PC-9 (cell line): ENCODE results near the gene COPZ2. TPM values are rescaled to one million over a fixed set of nuclear protein-coding genes. Genes with fewer than 3 reads are reported as not detected.

ENCODE experiments used
- BruUV-seq: library from RNA; stranded (reverse); fragments of 400-500 nt; replicated peaks from 2 replicates; lab custom pipeline; 2021; lab: Mats Ljungman, UMichigan
- CTCF ChIA-PET: fragments of 300-600 bp; sonication (Branson Sonifier 250); formaldehyde crosslinking; loops from one replicate; lab custom pipeline; 2022; ENCODE audit warnings: antibody characterized with exemption; lab: Charles Lee
- POLR2A ChIA-PET: fragments of 300-600 bp; sonication (Branson Sonifier 250); formaldehyde crosslinking; loops from one replicate; lab custom pipeline; 2022; ENCODE audit warnings: antibody characterized with exemption; ENCODE audit not compliant: unreplicated experiment; lab: Charles Lee
- DNase-seq, 2 experiments: peaks; one replicate each; pipeline versions ENCODE4 v3.0.0 to v3.0.0-alpha.2; 2015 to 2022; ENCODE audit warnings: mixed read lengths in 1 of 2
- H2AFZ ChIP-seq: fragments of 200-600 bp; sonication (generic); 2 replicates; pipeline ENCODE4 v1.8.1; 2017; ENCODE audit warnings: antibody characterized with exemption
- H3F3A ChIP-seq: fragments of 200-600 bp; sonication (generic); 2 replicates; pipeline ENCODE4 v1.8.1; 2017; ENCODE audit warnings: antibody characterized with exemption, mild to moderate bottlenecking, low read depth; ENCODE audit not compliant: insufficient read depth
- H3K27ac ChIP-seq: fragments of 200-600 bp; sonication (generic); 2 replicates; pipeline ENCODE4 v1.6.1; 2016; ENCODE audit warnings: mixed run types
- H3K27me3 ChIP-seq: fragments of 200-600 bp; sonication (generic); 2 replicates; pipeline ENCODE4 v1.6.1; 2016; ENCODE audit warnings: low read depth, mixed run types; ENCODE audit not compliant: insufficient read depth
- H3K36me3 ChIP-seq: fragments of 200-600 bp; sonication (generic); 2 replicates; pipeline ENCODE4 v1.6.1; 2016; ENCODE audit warnings: low read depth, mixed run types
- H3K4me1 ChIP-seq: fragments of 200-600 bp; sonication (generic); replicated peaks from 2 replicates; pipeline ENCODE4 v1.6.1; 2016; ENCODE audit warnings: mixed run types; ENCODE audit not compliant: insufficient read depth
- H3K4me2 ChIP-seq: fragments of 200-600 bp; sonication (generic); 2 replicates; pipeline ENCODE4 v1.6.1; 2017; ENCODE audit warnings: mixed run types
- H3K4me3 ChIP-seq: fragments of 200-600 bp; sonication (generic); 2 replicates; pipeline ENCODE4 v1.6.1; 2016; ENCODE audit warnings: mixed run types
- H3K79me2 ChIP-seq: fragments of 200-600 bp; sonication (generic); 2 replicates; pipeline ENCODE4 v1.6.1; 2017; ENCODE audit warnings: low read depth, mixed run types
- H3K9me2 ChIP-seq: fragments of 200-600 bp; sonication (generic); 2 replicates; pipeline ENCODE4 v1.8.1; 2017; ENCODE audit warnings: mild to moderate bottlenecking; ENCODE audit not compliant: insufficient read depth
- H3K9me3 ChIP-seq: fragments of 200-600 bp; sonication (generic); 2 replicates; pipeline ENCODE4 v1.8.1; 2016; ENCODE audit warnings: low read depth; ENCODE audit not compliant: insufficient read depth
- H4K20me1 ChIP-seq: fragments of 200-600 bp; sonication (generic); 2 replicates; pipeline ENCODE4 v1.8.1; 2017; ENCODE audit not compliant: insufficient read depth
- CTCF ChIP-seq: fragments of 200-600 bp; sonication (generic); conservative IDR thresholded peaks from 2 replicates; pipeline ENCODE4 v1.6.1; 2017; ENCODE audit warnings: mixed run types, antibody characterized with exemption, mild to moderate bottlenecking, moderate library complexity
- EZH2 ChIP-seq: fragments of 200-600 bp; sonication (generic); IDR thresholded peaks from 2 replicates; pipeline ENCODE4 v1.8.0; 2017; ENCODE audit warnings: antibody characterized with exemption, low read depth
- intact Hi-C: fragments of 100-400 bp; cut with micrococcal nuclease; formaldehyde crosslinking; loops from one replicate; pipeline ENCODE4 v1.10.0; 2022; ENCODE audit not compliant: unreplicated experiment
- total RNA-seq: library from RNA; stranded (reverse); gene quantifications from 2 replicates; pipeline ENCODE4 v1.2.3, GENCODE V29; 2021

Gene COPZ2
- total RNA-seq, 1 experiment from 2014 or later, result 2.6 TPM

- H3K27me3 ChIP-seq, result no peaks in the 10 kb centered on the region
- no TSS peak for BruUV-seq
- no peaks in the 10 kb centered on the region for H3K79me2 ChIP-seq
- H3K27ac ChIP-seq, result no peak overlapping the region
- peaks cover 15% of the 10 kb centered on the region for H3F3A ChIP-seq
- no peaks in the 10 kb centered on the region for H3K9me3 ChIP-seq
- H3K4me1 ChIP-seq, result 0 out of 2 replicates have a peak, but pooled peaks cover 4% of the 10 kb centered on the region
- no peaks in the 10 kb centered on the region for H3K36me3 ChIP-seq
- H3K4me2 ChIP-seq, result no peak overlapping the region
- no peak overlapping the region for H2AFZ ChIP-seq
- CTCF ChIA-PET, result interaction anchor here (1.1 kb wide), 1 partner anchor 37 kb away, joined by 3 read pairs; no protein-coding TSS in a partner anchor
- TF ChIP-seq CTCF (no peak), EZH2 (no peak)
- H3K9me2 ChIP-seq, result no peaks in the 10 kb centered on the region
- intact Hi-C loops, result no loop called here
- H4K20me1 ChIP-seq, result no peaks in the 10 kb centered on the region
- no peak overlapping the region for H3K4me3 ChIP-seq
- POLR2A ChIA-PET, result no interaction called here
- DNase-seq, result peak in 1 of 2 experiments; percentile 66
These were observed 21.5 kb downstream of the COPZ2 start for GRCh38 chr17:48016112-48016511.

- Histone ChIP-seq H3K4me1 (0 out of 2 replicates have a peak, but pooled peaks cover 4% of the 10 kb centered on the region), H3K79me2 (no peaks in the 10 kb centered on the region), H3K36me3 (no peaks in the 10 kb centered on the region), H3K4me3 (no peak overlapping the region), H3K9me3 (no peaks in the 10 kb centered on the region), H2AFZ (no peak overlapping the region), H3F3A (peaks cover 12% of the 10 kb centered on the region), H3K27ac (no peak overlapping the region), H3K27me3 (no peaks in the 10 kb centered on the region), H4K20me1 (no peaks in the 10 kb centered on the region), H3K4me2 (no peak overlapping the region), H3K9me2 (no peaks in the 10 kb centered on the region)
- ChIA-PET CTCF (no interaction called here), POLR2A (no interaction called here)
- TF ChIP-seq EZH2 (no peak), CTCF (no peak)
- no TSS peak for BruUV-seq
- DNase-seq, result no peak
- intact Hi-C loops, result no loop called here
These were observed 22.9 kb downstream of the COPZ2 start for GRCh38 chr17:48014595-48015111.

GRCh38 chr17:48013876-48014594 lies 23.6 kb downstream of the COPZ2 start:
- intact Hi-C loops, result no loop called here
- H3K9me3 ChIP-seq, result no peaks in the 10 kb centered on the region
- no peak overlapping the region for H3K27ac ChIP-seq
- H3K4me3 ChIP-seq, result no peak overlapping the region
- no peaks in the 10 kb centered on the region for H3K36me3 ChIP-seq
- ChIA-PET POLR2A (no interaction called here), CTCF (no interaction called here)
- H3K27me3 ChIP-seq, result no peaks in the 10 kb centered on the region
- DNase-seq, result no peak
- H3K4me1 ChIP-seq, result 0 out of 2 replicates have a peak, but pooled peaks cover 4% of the 10 kb centered on the region
- peaks cover 12% of the 10 kb centered on the region for H3F3A ChIP-seq
- no TSS peak for BruUV-seq
- no peak for TF ChIP-seq CTCF
- no peak for TF ChIP-seq EZH2
- H2AFZ ChIP-seq, result no peak overlapping the region
- no peaks in the 10 kb centered on the region for H3K9me2 ChIP-seq
- H4K20me1 ChIP-seq, result no peaks in the 10 kb centered on the region
- no peaks in the 10 kb centered on the region for H3K79me2 ChIP-seq
- no peak overlapping the region for H3K4me2 ChIP-seq
